Natural killer cell (primary cell): ENCODE data around the gene NT5C. TPM values are rescaled to one million over a fixed set of nuclear protein-coding genes. Genes with fewer than 3 reads are reported as not detected.
A peak's percentile ranks its signal among the peaks of the same experiment; 100 is the strongest.

ENCODE experiments used
- ATAC-seq, 3 donors: fragments of 150-1000 bp in 2 of 3; fragments of 200-7000 bp in 1 of 3; cut with Tn5 transposase; 1 replicate in 1 of 3; 2 replicates in 2 of 3; pipeline ENCODE4 v1.10.0; 2021; ENCODE audit warnings: mild to moderate bottlenecking in 2 of 3, moderate library complexity in 2 of 3
- DNase-seq, 2 donors: peaks; one replicate each; pipeline versions ENCODE4 v3.0.0 to v3.0.0-alpha.2; 2013 to 2021; ENCODE audit warnings: mixed read lengths in 1 of 2
- H3K27ac ChIP-seq: one replicate; pipeline ENCODE4 v1.5.1; 2013; ENCODE audit warnings: mild to moderate bottlenecking, low read length
- H3K27me3 ChIP-seq: one replicate; pipeline ENCODE4 v1.6.1; 2013; ENCODE audit warnings: low read length; ENCODE audit not compliant: control insufficient read depth, insufficient read depth
- H3K36me3 ChIP-seq: one replicate; pipeline ENCODE4 v1.6.1; 2013; ENCODE audit warnings: low read length; ENCODE audit not compliant: control insufficient read depth, insufficient read depth
- H3K4me1 ChIP-seq: one replicate; pipeline ENCODE4 v1.6.1; 2013; ENCODE audit warnings: low read length; ENCODE audit not compliant: control insufficient read depth, insufficient read depth
- H3K4me3 ChIP-seq: one replicate; pipeline ENCODE4 v1.5.1; 2013; ENCODE audit warnings: low read length
- H3K9me3 ChIP-seq: one replicate; pipeline ENCODE4 v1.6.1; 2013; ENCODE audit warnings: low read length; ENCODE audit not compliant: control insufficient read depth, insufficient read depth
- H3K27ac Mint-ChIP-seq, 2 donors: one replicate each; pipeline ENCODE4 v1.8.0; 2022; ENCODE audit warnings: mild to moderate bottlenecking in 2 of 2, mixed read lengths in 2 of 2, moderate library complexity in 1 of 2
- H3K27me3 Mint-ChIP-seq, 2 donors: one replicate each; pipeline ENCODE4 v1.8.0; 2022; ENCODE audit warnings: low read depth in 2 of 2, mixed read lengths in 2 of 2
- H3K36me3 Mint-ChIP-seq: one replicate; pipeline ENCODE4 v1.8.0; 2022; ENCODE audit warnings: mixed read lengths
- H3K4me1 Mint-ChIP-seq, 2 donors: one replicate each; pipeline ENCODE4 v1.8.0; 2022; ENCODE audit warnings: mixed read lengths in 2 of 2
- H3K4me3 Mint-ChIP-seq: one replicate; pipeline ENCODE4 v1.8.0; 2022; ENCODE audit warnings: mild to moderate bottlenecking, moderate library complexity, mixed read lengths
- H3K9me3 Mint-ChIP-seq, 2 donors: one replicate each; pipeline ENCODE4 v1.8.0; 2022; ENCODE audit warnings: mixed read lengths in 2 of 2
- CTCF ChIP-seq: fragments of 200-600 bp; IDR thresholded peaks from one replicate; pipeline ENCODE4 v1.8.0; 2022; ENCODE audit warnings: antibody characterized with exemption
- WGBS: methylation state at CpG from one replicate; pipeline ENCODE4 v1.1.7; 2013; ENCODE audit warnings: missing lambda C conversion rate; ENCODE audit not compliant: insufficient coverage; 5-methylcytosine and 5-hydroxymethylcytosine counted together
- intact Hi-C: fragments of 100-400 bp; cut with micrococcal nuclease; formaldehyde crosslinking; loops from one replicate; pipeline ENCODE4 v1.14.2; 2022
- total RNA-seq, 4 donors: library from RNA; stranded (reverse); fragments of 120-200 nt in 1 of 4; gene quantifications; one replicate each; pipeline versions ENCODE4 v1.2.3 to v1.2.4, GENCODE V29; 2013 to 2022

The NT5C gene
- total RNA-seq, 3 donors from 2014 or later (not counting 1 experiment from before 2014, with no cell fraction given) = 58.1 to 67.4 (median 61.2) TPM

GRCh38 chr17:75091855-75092327 lies 39.7 kb downstream of the NT5C start:
- no peaks in the 10 kb centered on the region for H3K9me3 Mint-ChIP-seq
- 96% methylated on average over 10 of the region's 10 CpGs for WGBS
- peaks cover 23% of the 10 kb centered on the region for H3K4me1 ChIP-seq
- H3K27me3 ChIP-seq = no peaks in the 10 kb centered on the region
- no peak for TF ChIP-seq CTCF
- no peaks in the 10 kb centered on the region for H3K27me3 Mint-ChIP-seq
- H3K4me1 Mint-ChIP-seq = peaks cover 0 to 34% of the 10 kb centered on the region in 2 donors
- H3K27ac ChIP-seq = no peak overlapping the region
- intact Hi-C loops = no loop called here
- no peak overlapping the region for H3K4me3 Mint-ChIP-seq
- ATAC-seq (no peak), DNase-seq (no peak)
- no peaks in the 10 kb centered on the region for H3K36me3 Mint-ChIP-seq
- H3K27ac Mint-ChIP-seq = peak overlapping the region in 1 of 2 donors; percentile 5
- H3K36me3 ChIP-seq = no peaks in the 10 kb centered on the region
- no peaks in the 10 kb centered on the region for H3K9me3 ChIP-seq
- no peak overlapping the region for H3K4me3 ChIP-seq

GRCh38 chr17:75090871-75091854 lies 40.4 kb downstream of the NT5C start:
- Histone ChIP-seq H3K4me3 (no peak overlapping the region), H3K27me3 (no peaks in the 10 kb centered on the region), H3K9me3 (no peaks in the 10 kb centered on the region), H3K27ac (no peak overlapping the region), H3K36me3 (no peaks in the 10 kb centered on the region), H3K4me1 (peaks cover 23% of the 10 kb centered on the region)
- H3K27me3 Mint-ChIP-seq = no peaks in the 10 kb centered on the region
- H3K36me3 Mint-ChIP-seq = no peaks in the 10 kb centered on the region
- no peak for TF ChIP-seq CTCF
- no peak overlapping the region for H3K4me3 Mint-ChIP-seq
- peak overlapping the region in 1 of 2 donors; percentile 5 for H3K27ac Mint-ChIP-seq
- ATAC-seq (no peak), DNase-seq (no peak)
- intact Hi-C loops = no loop called here
- WGBS = 92% methylated on average over 19 of the region's 19 CpGs
- H3K9me3 Mint-ChIP-seq = no peaks in the 10 kb centered on the region
- peaks cover 0 to 34% of the 10 kb centered on the region in 2 donors for H3K4me1 Mint-ChIP-seq

GRCh38 chr17:75088465-75089417 lies 42.8 kb downstream of the NT5C start:
- Histone ChIP-seq H3K27me3 (no peaks in the 10 kb centered on the region), H3K36me3 (no peaks in the 10 kb centered on the region), H3K9me3 (no peaks in the 10 kb centered on the region), H3K4me3 (peak overlapping the region; percentile 43), H3K27ac (peak overlapping the region; percentile 11), H3K4me1 (peaks cover 23% of the 10 kb centered on the region)
- no peak for TF ChIP-seq CTCF
- ATAC-seq (peak in 2 of 3 donors; percentile 31 to 33), DNase-seq (no peak)
- Mint-ChIP-seq H3K4me3 (peak overlapping the region; percentile 84), H3K36me3 (no peaks in the 10 kb centered on the region), H3K9me3 (no peaks in the 10 kb centered on the region), H3K4me1 (peaks cover 0 to 34% of the 10 kb centered on the region in 2 donors), H3K27me3 (no peaks in the 10 kb centered on the region), H3K27ac (peak overlapping the region in 1 of 2 donors; percentile 86)
- intact Hi-C loops = no loop called here
- 82% methylated on average over 10 of the region's 11 CpGs for WGBS
